Gastrocnemius medialis (tissue), 4 donors: Measurements from ENCODE around the gene HOXB1. TPM values are rescaled to one million over a fixed set of nuclear protein-coding genes. Genes with fewer than 3 reads are reported as not detected.
A peak's percentile ranks its signal among the peaks of the same experiment; 100 is the strongest.

Experiments used
- ATAC-seq, 2 donors: fragments of 150-250 bp; one replicate each; pipeline ENCODE4 v1.9.1; 2016
- DNase-seq, 2 donors: peaks; one replicate each; pipeline ENCODE4 v3.0.0-alpha.2; 2019
- H3K27ac ChIP-seq, 4 donors: fragments of 200-600 bp; sonication (generic); 1 replicate in 1 of 4; 2 replicates in 3 of 4; pipeline ENCODE4 v1.5.1; 2016 to 2018; ENCODE audit warnings: mild to moderate bottlenecking in 2 of 4, moderate library complexity in 1 of 4
- H3K27me3 ChIP-seq, 3 donors: fragments of 200-600 bp; sonication (generic) in 2 of 3; 1 replicate in 1 of 3; 2 replicates in 2 of 3; pipeline versions ENCODE4 v1.5.1 to v1.6.0; 2016 to 2019; ENCODE audit warnings: mild to moderate bottlenecking in 1 of 3, moderate library complexity in 1 of 3
- H3K36me3 ChIP-seq, 2 donors: fragments of 200-600 bp; sonication (generic) in 1 of 2; one replicate each; pipeline ENCODE4 v1.5.1; 2017 to 2018
- H3K4me1 ChIP-seq, 2 donors: fragments of 200-600 bp; sonication (generic) in 1 of 2; one replicate each; pipeline ENCODE4 v1.5.1; 2016 to 2017; ENCODE audit warnings: mild to moderate bottlenecking in 2 of 2
- H3K4me3 ChIP-seq, 4 donors: fragments of 200-600 bp; sonication (generic) in 3 of 4; 1 replicate in 1 of 4; 2 replicates in 3 of 4; pipeline ENCODE4 v1.5.1; 2016 to 2019; ENCODE audit warnings: mild to moderate bottlenecking in 2 of 4
- H3K9me3 ChIP-seq, 3 donors: fragments of 200-600 bp; sonication (generic) in 2 of 3; 1 replicate in 1 of 3; 2 replicates in 2 of 3; pipeline ENCODE4 v1.5.1; 2016 to 2019
- POLR2A ChIP-seq, 2 donors: fragments of 450-650 bp; IDR thresholded peaks; one replicate each; pipeline ENCODE4 v1.6.1; 2017; ENCODE audit warnings: antibody characterized with exemption in 2 of 2, mild to moderate bottlenecking in 2 of 2, moderate library complexity in 2 of 2
- in situ Hi-C, 4 donors: fragments of 200-750 bp; cut with MboI; loops; one replicate each; pipeline versions ENCODE4 v1.15.0 to v1.8.0; 2017; ENCODE audit warnings: low sequenced_read_pairs in 4 of 4
- intact Hi-C: fragments of 100-400 bp; cut with DNase I; formaldehyde crosslinking; loops from one replicate; pipeline ENCODE4 v1.15.1; 2023; ENCODE audit warnings: low total_unique reads
- total RNA-seq, 4 donors: library from RNA; depleted of rRNA; stranded (reverse); fragments of >200 nt; gene quantifications; one replicate each; pipeline versions ENCODE4 v1.1.0 to v1.2.3, GENCODE V29; 2016
- TF ChIP-seq, protein P1 (sequence below), 5 experiments: fragments of 450-650 bp in 3 of 5; fragments of 200-600 bp in 2 of 5; sonication (generic) in 2 of 5; IDR thresholded peaks in 4 of 5; conservative IDR thresholded peaks in 1 of 5; 1 replicate in 4 of 5; 2 replicates in 1 of 5; pipeline ENCODE4 v1.5.1; 2016 to 2019; ENCODE audit warnings: antibody characterized with exemption in 5 of 5, mild to moderate bottlenecking in 3 of 5, moderate library complexity in 3 of 5

HOXB1 gene
- total RNA-seq, 4 donors from 2014 or later: not detected

- ATAC-seq: no peak
- Histone ChIP-seq H3K9me3 (no peaks in the 10 kb centered on the region), H3K4me1 (peaks cover 0 to 12% of the 10 kb centered on the region in 2 donors), H3K27ac (peak overlapping the region in 3 of 4 donors; percentile 56 to 78 (median 57)), H3K27me3 (peaks cover 21 to 32% (median 29%) of the 10 kb centered on the region in 3 donors), H3K4me3 (peak overlapping the region in 2 of 4 donors; percentile 22 to 37), H3K36me3 (no peaks in the 10 kb centered on the region)
- in situ Hi-C loops (no loop called here), intact Hi-C loops (no loop called here)
- DNase-seq: no peak
- TF ChIP-seq, protein P1, sequence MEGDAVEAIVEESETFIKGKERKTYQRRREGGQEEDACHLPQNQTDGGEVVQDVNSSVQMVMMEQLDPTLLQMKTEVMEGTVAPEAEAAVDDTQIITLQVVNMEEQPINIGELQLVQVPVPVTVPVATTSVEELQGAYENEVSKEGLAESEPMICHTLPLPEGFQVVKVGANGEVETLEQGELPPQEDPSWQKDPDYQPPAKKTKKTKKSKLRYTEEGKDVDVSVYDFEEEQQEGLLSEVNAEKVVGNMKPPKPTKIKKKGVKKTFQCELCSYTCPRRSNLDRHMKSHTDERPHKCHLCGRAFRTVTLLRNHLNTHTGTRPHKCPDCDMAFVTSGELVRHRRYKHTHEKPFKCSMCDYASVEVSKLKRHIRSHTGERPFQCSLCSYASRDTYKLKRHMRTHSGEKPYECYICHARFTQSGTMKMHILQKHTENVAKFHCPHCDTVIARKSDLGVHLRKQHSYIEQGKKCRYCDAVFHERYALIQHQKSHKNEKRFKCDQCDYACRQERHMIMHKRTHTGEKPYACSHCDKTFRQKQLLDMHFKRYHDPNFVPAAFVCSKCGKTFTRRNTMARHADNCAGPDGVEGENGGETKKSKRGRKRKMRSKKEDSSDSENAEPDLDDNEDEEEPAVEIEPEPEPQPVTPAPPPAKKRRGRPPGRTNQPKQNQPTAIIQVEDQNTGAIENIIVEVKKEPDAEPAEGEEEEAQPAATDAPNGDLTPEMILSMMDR (IDR thresholded peaks at IDR 0.05 in 4 of 5, conservative IDR thresholded peaks at IDR 0.05 in 1 of 5): no peak
- TF ChIP-seq POLR2A (IDR thresholded peaks at IDR 0.05): no peak
These were observed 37.0 kb upstream of the HOXB1 start for GRCh38 chr17:48567646-48568354.

- in situ Hi-C loops: no loop called here
- no peaks in the 10 kb centered on the region for H3K36me3 ChIP-seq
- no peak overlapping the region for H3K4me3 ChIP-seq
- ATAC-seq (no peak), DNase-seq (no peak)
- peak overlapping the region in 3 of 4 donors; percentile 56 to 78 (median 57) for H3K27ac ChIP-seq
- H3K27me3 ChIP-seq: peaks cover 21 to 32% (median 29%) of the 10 kb centered on the region in 3 donors
- intact Hi-C loops: no loop called here
- TF ChIP-seq, protein P1 (IDR thresholded peaks at IDR 0.05 in 4 of 5, conservative IDR thresholded peaks at IDR 0.05 in 1 of 5): no peak
- TF ChIP-seq POLR2A (IDR thresholded peaks at IDR 0.05): no peak
- no peaks in the 10 kb centered on the region for H3K9me3 ChIP-seq
- H3K4me1 ChIP-seq: peaks cover 0 to 12% of the 10 kb centered on the region in 2 donors
These were observed 36.4 kb upstream of the HOXB1 start for GRCh38 chr17:48567209-48567608.

GRCh38 chr17:48566717-48567116, 35.9 kb upstream of the HOXB1 start:
- no peaks in the 10 kb centered on the region for H3K9me3 ChIP-seq
- H3K36me3 ChIP-seq: no peaks in the 10 kb centered on the region
- H3K4me1 ChIP-seq: peaks cover 0 to 7% of the 10 kb centered on the region in 2 donors
- ATAC-seq: no peak
- in situ Hi-C loops (no loop called here), intact Hi-C loops (no loop called here)
- H3K27ac ChIP-seq: peak overlapping the region in 3 of 4 donors; percentile 56 to 78 (median 57)
- no peak for DNase-seq
- no peak overlapping the region for H3K4me3 ChIP-seq
- H3K27me3 ChIP-seq: peaks cover 21 to 29% (median 29%) of the 10 kb centered on the region in 3 donors
- no peak for TF ChIP-seq POLR2A (IDR thresholded peaks at IDR 0.05)
- TF ChIP-seq, protein P1 (IDR thresholded peaks at IDR 0.05 in 4 of 5, conservative IDR thresholded peaks at IDR 0.05 in 1 of 5): no peak

DNA sequence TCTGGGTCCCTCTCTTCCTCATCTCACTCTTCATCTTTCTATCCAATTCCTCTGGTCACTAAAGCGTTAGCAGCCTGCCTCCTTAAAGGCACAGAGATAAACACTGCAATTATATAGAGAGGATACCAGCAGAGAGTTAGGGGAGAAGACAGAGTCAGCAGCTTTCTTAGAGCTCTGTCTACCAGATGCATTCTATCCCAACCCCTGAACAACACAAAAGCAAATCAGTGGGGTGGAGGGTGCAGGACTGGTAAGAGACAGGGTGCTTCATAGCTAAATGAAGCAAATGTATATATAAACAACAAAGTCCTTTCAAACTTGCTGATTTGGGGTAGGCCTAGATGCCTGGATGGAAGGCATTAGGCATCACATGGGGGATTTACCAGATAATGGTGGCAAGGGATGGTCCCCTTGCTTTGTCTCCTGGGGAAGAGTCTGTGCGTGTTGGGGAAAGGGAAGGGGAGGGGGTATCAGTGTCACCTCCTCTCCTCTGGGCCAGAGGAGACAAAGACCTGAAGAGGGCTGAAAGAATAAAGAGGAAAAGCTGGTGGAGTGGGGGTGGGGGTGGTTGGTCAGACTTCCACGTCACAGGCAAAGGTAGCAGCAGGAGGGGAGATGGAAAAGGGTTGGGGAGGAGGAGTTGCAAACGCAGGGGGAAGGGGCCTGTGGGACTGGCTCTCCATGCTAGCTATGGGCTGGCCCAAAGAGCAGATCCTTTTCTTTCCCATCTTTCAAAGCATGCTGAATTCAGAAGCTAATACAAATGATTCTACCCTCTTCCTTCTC, 35.3 kb upstream of the HOXB1 start:
- intact Hi-C loops (no loop called here), in situ Hi-C loops (no loop called here)
- DNase-seq: no peak
- Histone ChIP-seq H3K27me3 (peaks cover 21 to 29% (median 24%) of the 10 kb centered on the region in 3 donors), H3K9me3 (no peaks in the 10 kb centered on the region), H3K4me3 (no peak overlapping the region), H3K4me1 (peaks cover 0 to 6% of the 10 kb centered on the region in 2 donors), H3K27ac (peak overlapping the region in 3 of 4 donors; percentile 56 to 78 (median 57)), H3K36me3 (no peaks in the 10 kb centered on the region)
- ATAC-seq: no peak
- TF ChIP-seq, protein P1 (IDR thresholded peaks at IDR 0.05 in 4 of 5, conservative IDR thresholded peaks at IDR 0.05 in 1 of 5): no peak
- no peak for TF ChIP-seq POLR2A (IDR thresholded peaks at IDR 0.05)
